ENCODE data around the gene LPIN2.
"Not testable (repeated sequence)": the region's sequence is repeated elsewhere in the genome, so short reads cannot be mapped to it uniquely, and the experiment has no call there.

Gene LPIN2

GRCh38 chr18:3010086-3010485, 2.9 kb downstream of the LPIN2 start:
- in situ Hi-C loops (cut with HindIII; ENCODE audit: low pct_ligation_motif_present, low sequenced_read_pairs): no loop called here
- H3K36me3 ChIP-seq (replicated peaks): peaks cover 10% of the 10 kb centered on the region
- DNase-seq: no peak
- TF ChIP-seq, protein P1, sequence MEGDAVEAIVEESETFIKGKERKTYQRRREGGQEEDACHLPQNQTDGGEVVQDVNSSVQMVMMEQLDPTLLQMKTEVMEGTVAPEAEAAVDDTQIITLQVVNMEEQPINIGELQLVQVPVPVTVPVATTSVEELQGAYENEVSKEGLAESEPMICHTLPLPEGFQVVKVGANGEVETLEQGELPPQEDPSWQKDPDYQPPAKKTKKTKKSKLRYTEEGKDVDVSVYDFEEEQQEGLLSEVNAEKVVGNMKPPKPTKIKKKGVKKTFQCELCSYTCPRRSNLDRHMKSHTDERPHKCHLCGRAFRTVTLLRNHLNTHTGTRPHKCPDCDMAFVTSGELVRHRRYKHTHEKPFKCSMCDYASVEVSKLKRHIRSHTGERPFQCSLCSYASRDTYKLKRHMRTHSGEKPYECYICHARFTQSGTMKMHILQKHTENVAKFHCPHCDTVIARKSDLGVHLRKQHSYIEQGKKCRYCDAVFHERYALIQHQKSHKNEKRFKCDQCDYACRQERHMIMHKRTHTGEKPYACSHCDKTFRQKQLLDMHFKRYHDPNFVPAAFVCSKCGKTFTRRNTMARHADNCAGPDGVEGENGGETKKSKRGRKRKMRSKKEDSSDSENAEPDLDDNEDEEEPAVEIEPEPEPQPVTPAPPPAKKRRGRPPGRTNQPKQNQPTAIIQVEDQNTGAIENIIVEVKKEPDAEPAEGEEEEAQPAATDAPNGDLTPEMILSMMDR (IDR thresholded peaks at IDR 0.05; ENCODE audit: low read depth, low read length, missing control alignments): no peak
- H3K27me3 ChIP-seq (replicated peaks): no peaks in the 10 kb centered on the region
- no peak overlapping the region for H3K4me3 ChIP-seq (ENCODE audit: low read depth, low read length)
- H3K27ac ChIP-seq: no peak overlapping the region

- DNase-seq: peak; percentile 64
- H3K36me3 ChIP-seq (replicated peaks): peaks cover 20% of the 10 kb centered on the region
- no peak overlapping the region for H3K27ac ChIP-seq
- in situ Hi-C loops (cut with HindIII; ENCODE audit: low pct_ligation_motif_present, low sequenced_read_pairs): no loop called here
- no peak overlapping the region for H3K4me3 ChIP-seq (ENCODE audit: low read depth, low read length)
- no peaks in the 10 kb centered on the region for H3K27me3 ChIP-seq (replicated peaks)
- TF ChIP-seq, protein P1 (IDR thresholded peaks at IDR 0.05; ENCODE audit: low read depth, low read length, missing control alignments): no peak
Measured at GRCh38 chr18:3008541-3008940, 4.4 kb downstream of the LPIN2 start.

- TF ChIP-seq, protein P1 (IDR thresholded peaks at IDR 0.05; ENCODE audit: low read depth, low read length, missing control alignments): no peak
- H3K4me3 ChIP-seq (ENCODE audit: low read depth, low read length): no peak overlapping the region
- in situ Hi-C loops (cut with HindIII; ENCODE audit: low pct_ligation_motif_present, low sequenced_read_pairs): no loop called here
- DNase-seq: no peak
- H3K27me3 ChIP-seq (replicated peaks): no peaks in the 10 kb centered on the region
- H3K36me3 ChIP-seq (replicated peaks): peaks cover 20% of the 10 kb centered on the region
- no peak overlapping the region for H3K27ac ChIP-seq
Measured at GRCh38 chr18:3007491-3007890, 5.5 kb downstream of the LPIN2 start.

GRCh38 chr18:3005462-3005861, 7.5 kb downstream of the LPIN2 start:
- no peak for DNase-seq
- peaks cover 15% of the 10 kb centered on the region for H3K36me3 ChIP-seq (replicated peaks)

GRCh38 chr18:3003766-3004165, 9.2 kb downstream of the LPIN2 start:
- in situ Hi-C loops (cut with HindIII; ENCODE audit: low pct_ligation_motif_present, low sequenced_read_pairs); H3K27ac ChIP-seq; H3K4me3 ChIP-seq (ENCODE audit: low read depth, low read length); DNase-seq; H3K27me3 ChIP-seq (replicated peaks): not testable (repeated sequence)
- peaks cover 15% of the 10 kb centered on the region for H3K36me3 ChIP-seq (replicated peaks)

More at GRCh38 chr18:3005462-3005861, 7.5 kb downstream of the LPIN2 start:
- H3K4me3 ChIP-seq (ENCODE audit: low read depth, low read length): no peak overlapping the region
- in situ Hi-C loops (cut with HindIII; ENCODE audit: low pct_ligation_motif_present, low sequenced_read_pairs): no loop called here
- no peaks in the 10 kb centered on the region for H3K27me3 ChIP-seq (replicated peaks)
- no peak overlapping the region for H3K27ac ChIP-seq
- TF ChIP-seq, protein P1 (IDR thresholded peaks at IDR 0.05; ENCODE audit: low read depth, low read length, missing control alignments): no peak

DNA sequence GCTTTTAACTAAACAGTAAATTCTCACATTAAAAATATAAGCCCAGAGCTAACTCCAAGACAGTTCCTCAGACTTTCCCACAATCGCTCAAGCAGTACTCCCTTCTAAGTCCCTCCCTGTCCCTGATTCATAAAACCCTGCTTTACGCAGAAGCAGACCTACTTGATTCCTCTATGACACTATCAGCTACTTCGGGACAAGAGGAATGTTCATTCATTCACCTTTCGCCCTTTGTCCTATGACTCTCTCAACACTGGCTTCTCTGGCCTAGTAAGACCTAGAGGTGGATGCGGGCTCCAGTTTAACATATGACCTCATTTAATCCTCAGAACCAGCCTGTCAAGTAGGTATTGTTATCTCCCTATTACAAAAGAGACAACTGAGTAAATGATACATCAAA, 10.2 kb downstream of the LPIN2 start:
- Histone ChIP-seq H3K27me3 (replicated peaks) (no peaks in the 10 kb centered on the region), H3K4me3 (ENCODE audit: low read depth, low read length) (no peak overlapping the region), H3K27ac (no peak overlapping the region), H3K36me3 (replicated peaks) (peaks cover 12% of the 10 kb centered on the region)
- no peak for DNase-seq
- in situ Hi-C loops (cut with HindIII; ENCODE audit: low pct_ligation_motif_present, low sequenced_read_pairs): no loop called here
- TF ChIP-seq, protein P1 (IDR thresholded peaks at IDR 0.05; ENCODE audit: low read depth, low read length, missing control alignments): no peak
